ENCODE results near the gene UBE2O.
A peak's percentile ranks its signal among the peaks of the same experiment; 100 is the strongest.

UBE2O gene

DNA sequence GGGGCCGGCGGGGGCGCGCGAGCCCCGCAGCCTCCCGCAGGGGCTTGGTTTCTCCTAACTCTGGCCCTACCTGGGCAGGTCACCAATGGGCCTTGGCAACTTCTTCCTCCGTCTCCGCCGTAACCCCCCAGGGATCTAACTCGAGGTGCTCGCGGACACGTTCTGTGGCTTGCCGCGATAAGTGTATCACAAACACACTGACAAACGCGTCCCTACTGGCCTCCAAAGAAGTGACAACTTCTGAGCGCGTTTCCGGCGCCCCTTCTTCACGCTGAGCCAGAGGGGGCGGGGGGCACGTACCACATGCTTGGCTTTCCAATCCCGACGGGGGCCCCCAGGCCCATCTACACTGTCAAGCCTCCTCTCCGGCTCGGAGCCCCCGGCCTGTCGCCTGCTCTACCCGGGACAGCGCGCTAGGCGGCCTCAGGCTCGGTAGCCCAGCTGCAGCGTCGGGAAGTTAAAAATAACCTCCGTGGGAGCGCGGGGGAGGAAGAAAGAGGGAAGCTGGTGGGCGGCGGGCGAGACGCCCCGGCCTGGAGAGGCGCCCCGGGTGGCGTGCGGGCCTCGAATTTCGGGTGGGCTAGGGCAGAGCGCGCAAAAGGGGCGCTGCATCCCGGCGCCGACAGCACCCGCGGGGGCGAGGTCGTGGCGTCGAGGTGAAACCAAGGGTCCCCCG lies 69.3 kb downstream of the UBE2O start:
- Histone ChIP-seq H3K27me3 (ENCODE audit: control insufficient read depth, insufficient read depth, low read length) (peaks cover 37% of the 10 kb centered on the region), H3K4me1 (ENCODE audit: control insufficient read depth, insufficient read depth, low read length) (peaks cover 26% of the 10 kb centered on the region), H3K9ac (ENCODE audit: low read length) (peak overlapping the region; percentile 58), H3K4me3 (ENCODE audit: low read depth, low read length) (peak overlapping the region; percentile 72), H3K27ac (ENCODE audit: low read depth, low read length) (no peak overlapping the region), H3K9me3 (ENCODE audit: control insufficient read depth, insufficient read depth, low read depth, low read length) (no peaks in the 10 kb centered on the region), H3K36me3 (ENCODE audit: control insufficient read depth, insufficient read depth, low read length) (no peaks in the 10 kb centered on the region)

DNA sequence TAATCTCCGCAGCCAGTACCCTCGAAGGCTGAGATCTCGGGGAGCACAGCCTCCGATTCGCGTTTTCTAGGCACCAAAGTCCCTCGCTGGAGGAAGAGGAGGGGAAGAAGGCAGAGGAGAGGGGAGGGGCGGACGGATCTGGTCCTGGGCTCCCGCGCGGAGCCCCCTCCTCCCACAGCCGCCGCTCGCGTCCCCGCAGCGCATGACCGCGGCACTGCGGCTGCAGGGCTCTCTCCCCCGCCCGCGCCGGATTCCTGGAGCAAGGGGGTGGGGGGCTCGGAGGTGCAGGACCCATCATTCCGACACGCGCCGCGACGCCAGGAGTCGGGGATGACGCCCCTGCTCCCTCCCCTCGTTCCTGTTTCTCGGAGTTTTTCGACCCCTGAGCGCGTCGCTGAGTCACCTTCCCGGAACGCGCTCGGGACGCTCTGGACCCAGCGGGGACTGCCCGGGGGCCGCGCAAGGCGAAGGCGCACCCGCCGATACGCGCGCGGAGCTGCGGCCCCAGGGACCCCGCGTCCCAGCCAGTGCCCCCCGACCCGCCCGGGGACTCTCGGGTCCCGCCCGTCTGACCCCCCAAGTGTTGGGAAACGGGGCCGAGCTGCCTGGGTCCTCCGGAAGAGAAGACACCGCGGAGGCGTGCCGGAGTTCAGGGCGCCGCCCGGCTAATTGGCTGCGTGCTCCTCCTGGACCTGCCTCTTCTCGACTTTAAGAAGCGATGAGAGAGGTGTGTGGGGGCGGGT lies 70.0 kb downstream of the UBE2O start:
- H3K27ac ChIP-seq (ENCODE audit: low read depth, low read length): no peak overlapping the region

DNA sequence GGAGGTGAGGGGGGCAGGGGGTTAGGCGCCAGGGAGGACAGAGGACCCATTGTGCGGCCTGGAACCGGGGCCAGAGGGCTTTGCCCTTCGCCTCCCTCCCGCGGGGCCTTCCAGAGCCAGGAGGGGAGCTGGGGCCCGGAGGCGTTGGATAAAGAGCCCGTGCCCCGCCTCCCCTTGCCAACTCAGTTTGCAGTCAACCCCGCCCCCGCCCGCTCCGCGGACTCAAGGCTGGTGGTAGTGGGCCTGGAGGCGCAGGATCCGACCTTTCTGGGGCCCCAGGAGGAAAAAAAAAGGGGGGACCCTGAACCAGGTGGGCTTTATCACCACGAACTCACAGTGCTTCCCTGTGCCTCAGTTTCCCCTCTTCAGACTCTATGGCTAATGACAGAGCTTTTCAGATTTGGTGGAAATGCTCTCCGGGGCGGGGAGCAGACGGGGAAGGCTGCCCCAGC lies 70.6 kb downstream of the UBE2O start:
- Histone ChIP-seq H3K9me3 (ENCODE audit: control insufficient read depth, insufficient read depth, low read depth, low read length) (no peaks in the 10 kb centered on the region), H3K27ac (ENCODE audit: low read depth, low read length) (no peak overlapping the region), H3K9ac (ENCODE audit: low read length) (peak overlapping the region; percentile 67), H3K36me3 (ENCODE audit: control insufficient read depth, insufficient read depth, low read length) (no peaks in the 10 kb centered on the region), H3K4me1 (ENCODE audit: control insufficient read depth, insufficient read depth, low read length) (peaks cover 26% of the 10 kb centered on the region), H3K27me3 (ENCODE audit: control insufficient read depth, insufficient read depth, low read length) (peaks cover 37% of the 10 kb centered on the region), H3K4me3 (ENCODE audit: low read depth, low read length) (peak overlapping the region; percentile 72)

More for the DNA sequence above, 70.0 kb downstream of the UBE2O start:
- peaks cover 37% of the 10 kb centered on the region for H3K27me3 ChIP-seq (ENCODE audit: control insufficient read depth, insufficient read depth, low read length)
- H3K9ac ChIP-seq (ENCODE audit: low read length): peak overlapping the region; percentile 67
- peak overlapping the region; percentile 72 for H3K4me3 ChIP-seq (ENCODE audit: low read depth, low read length)
- H3K9me3 ChIP-seq (ENCODE audit: control insufficient read depth, insufficient read depth, low read depth, low read length): no peaks in the 10 kb centered on the region
- H3K36me3 ChIP-seq (ENCODE audit: control insufficient read depth, insufficient read depth, low read length): no peaks in the 10 kb centered on the region
- peaks cover 26% of the 10 kb centered on the region for H3K4me1 ChIP-seq (ENCODE audit: control insufficient read depth, insufficient read depth, low read length)

- H3K4me1 ChIP-seq (ENCODE audit: control insufficient read depth, insufficient read depth, low read length): peaks cover 26% of the 10 kb centered on the region
- H3K9me3 ChIP-seq (ENCODE audit: control insufficient read depth, insufficient read depth, low read depth, low read length): no peaks in the 10 kb centered on the region
- no peak overlapping the region for H3K9ac ChIP-seq (ENCODE audit: low read length)
- peak overlapping the region; percentile 72 for H3K4me3 ChIP-seq (ENCODE audit: low read depth, low read length)
- peaks cover 37% of the 10 kb centered on the region for H3K27me3 ChIP-seq (ENCODE audit: control insufficient read depth, insufficient read depth, low read length)
- H3K36me3 ChIP-seq (ENCODE audit: control insufficient read depth, insufficient read depth, low read length): no peaks in the 10 kb centered on the region
- H3K27ac ChIP-seq (ENCODE audit: low read depth, low read length): no peak overlapping the region
Measured at GRCh38 chr17:76381633-76382350, 71.2 kb downstream of the UBE2O start.

DNA sequence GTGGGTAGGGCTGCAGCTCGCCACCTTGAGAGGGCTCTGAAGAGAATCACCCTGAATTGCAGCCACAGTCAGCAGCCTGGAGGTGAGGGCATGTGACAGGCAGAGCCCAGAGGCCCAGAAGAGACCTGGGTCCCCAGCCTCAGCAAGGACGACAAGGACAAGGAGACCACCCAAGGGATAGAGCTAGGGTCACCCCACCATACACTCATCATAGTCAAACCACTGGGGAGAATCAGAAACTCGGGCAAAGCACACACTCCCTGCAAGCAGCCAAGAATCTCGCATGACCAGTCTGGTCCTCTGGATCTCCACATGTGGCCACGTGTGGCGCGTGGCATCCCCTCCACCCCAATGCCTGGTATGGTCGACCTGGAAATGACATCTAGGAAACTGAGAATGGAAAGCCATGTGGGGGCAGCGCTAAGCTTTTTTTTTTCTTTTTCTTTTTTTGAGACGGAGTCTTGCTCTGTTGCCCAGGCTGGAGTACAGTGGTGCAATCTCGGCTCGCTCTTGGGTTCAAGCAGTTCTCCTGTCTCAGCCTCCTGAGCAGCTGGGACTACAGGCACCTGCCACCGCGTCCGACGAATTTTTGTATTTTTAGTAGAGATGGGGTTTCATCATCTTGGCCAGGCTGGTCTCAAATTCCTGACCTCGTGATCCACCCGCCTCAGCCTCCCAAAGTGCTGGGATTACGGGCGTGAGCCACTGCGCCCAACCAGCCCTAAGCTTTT lies 73.1 kb downstream of the UBE2O start:
- Histone ChIP-seq H3K4me1 (ENCODE audit: control insufficient read depth, insufficient read depth, low read length) (peaks cover 16% of the 10 kb centered on the region; the same call in 1 of the 2 replicates), H3K27ac (ENCODE audit: low read depth, low read length) (no peak overlapping the region), H3K9ac (ENCODE audit: low read length) (no peak overlapping the region), H3K36me3 (ENCODE audit: control insufficient read depth, insufficient read depth, low read length) (no peaks in the 10 kb centered on the region), H3K27me3 (ENCODE audit: control insufficient read depth, insufficient read depth, low read length) (peaks cover 22% of the 10 kb centered on the region), H3K9me3 (ENCODE audit: control insufficient read depth, insufficient read depth, low read depth, low read length) (no peaks in the 10 kb centered on the region), H3K4me3 (ENCODE audit: low read depth, low read length) (no peak overlapping the region)

- Histone ChIP-seq H3K27ac (ENCODE audit: low read depth, low read length) (no peak overlapping the region), H3K9ac (ENCODE audit: low read length) (no peak overlapping the region), H3K27me3 (ENCODE audit: control insufficient read depth, insufficient read depth, low read length) (peaks cover 16% of the 10 kb centered on the region), H3K4me3 (ENCODE audit: low read depth, low read length) (no peak overlapping the region), H3K36me3 (ENCODE audit: control insufficient read depth, insufficient read depth, low read length) (no peaks in the 10 kb centered on the region), H3K4me1 (ENCODE audit: control insufficient read depth, insufficient read depth, low read length) (peaks cover 16% of the 10 kb centered on the region; the same call in 1 of the 2 replicates), H3K9me3 (ENCODE audit: control insufficient read depth, insufficient read depth, low read depth, low read length) (no peaks in the 10 kb centered on the region)
Measured at GRCh38 chr17:76379275-76379641, 73.7 kb downstream of the UBE2O start.

GRCh38 chr17:76378548-76379274 lies 74.2 kb downstream of the UBE2O start:
- Histone ChIP-seq H3K27me3 (ENCODE audit: control insufficient read depth, insufficient read depth, low read length) (peaks cover 11% of the 10 kb centered on the region), H3K27ac (ENCODE audit: low read depth, low read length) (no peak overlapping the region), H3K36me3 (ENCODE audit: control insufficient read depth, insufficient read depth, low read length) (no peaks in the 10 kb centered on the region), H3K9me3 (ENCODE audit: control insufficient read depth, insufficient read depth, low read depth, low read length) (no peaks in the 10 kb centered on the region), H3K4me3 (ENCODE audit: low read depth, low read length) (no peak overlapping the region), H3K9ac (ENCODE audit: low read length) (no peak overlapping the region), H3K4me1 (ENCODE audit: control insufficient read depth, insufficient read depth, low read length) (peaks cover 17% of the 10 kb centered on the region; the same call in 1 of the 2 replicates)

DNA sequence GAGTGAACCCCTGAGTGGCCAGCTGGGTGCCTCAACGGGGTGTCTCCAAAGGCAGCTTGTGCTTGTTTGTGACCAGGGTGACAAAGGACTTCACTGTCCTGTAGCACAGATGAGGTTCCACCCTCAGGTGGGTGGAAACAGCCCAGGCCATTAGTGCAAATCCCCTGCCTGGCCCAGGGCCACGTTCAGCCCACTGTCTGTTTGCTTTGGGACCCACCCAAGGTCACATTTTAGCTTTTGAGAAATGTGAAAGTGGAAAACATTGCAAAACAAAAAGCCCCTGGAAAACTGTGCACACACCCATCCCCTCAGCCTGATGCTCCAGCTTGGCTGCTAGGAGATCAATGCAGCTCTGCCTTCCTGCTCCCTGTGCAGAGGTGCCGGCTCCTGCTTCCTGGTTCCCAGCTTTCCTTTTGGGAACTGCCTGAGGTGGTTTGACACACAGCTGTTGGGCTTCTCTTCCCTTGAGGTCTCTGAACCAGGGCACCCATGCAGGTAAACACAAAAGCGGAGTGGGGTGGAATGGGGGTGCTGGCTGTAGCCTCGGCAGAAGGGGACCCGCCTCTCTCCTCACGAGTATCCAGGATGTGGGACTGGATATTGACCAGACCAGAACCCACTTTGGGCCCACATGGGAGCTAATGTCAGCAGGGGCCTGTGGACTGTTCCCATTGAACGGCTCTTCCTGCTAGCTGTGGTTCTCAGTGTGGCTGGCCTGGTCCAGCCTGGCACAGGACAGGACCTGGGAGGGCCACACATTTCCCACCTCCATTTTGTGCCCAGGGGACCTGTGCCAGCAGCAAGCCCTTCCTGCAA lies 76.4 kb downstream of the UBE2O start:
- H3K27ac ChIP-seq (ENCODE audit: low read depth, low read length): no peak overlapping the region
- H3K4me1 ChIP-seq (ENCODE audit: control insufficient read depth, insufficient read depth, low read length): peaks cover 13% of the 10 kb centered on the region; the same call in 1 of the 2 replicates
- H3K9ac ChIP-seq (ENCODE audit: low read length): no peak overlapping the region
- no peaks in the 10 kb centered on the region for H3K27me3 ChIP-seq (ENCODE audit: control insufficient read depth, insufficient read depth, low read length)
- H3K4me3 ChIP-seq (ENCODE audit: low read depth, low read length): no peak overlapping the region
- no peaks in the 10 kb centered on the region for H3K36me3 ChIP-seq (ENCODE audit: control insufficient read depth, insufficient read depth, low read length)
- no peaks in the 10 kb centered on the region for H3K9me3 ChIP-seq (ENCODE audit: control insufficient read depth, insufficient read depth, low read depth, low read length)

DNA sequence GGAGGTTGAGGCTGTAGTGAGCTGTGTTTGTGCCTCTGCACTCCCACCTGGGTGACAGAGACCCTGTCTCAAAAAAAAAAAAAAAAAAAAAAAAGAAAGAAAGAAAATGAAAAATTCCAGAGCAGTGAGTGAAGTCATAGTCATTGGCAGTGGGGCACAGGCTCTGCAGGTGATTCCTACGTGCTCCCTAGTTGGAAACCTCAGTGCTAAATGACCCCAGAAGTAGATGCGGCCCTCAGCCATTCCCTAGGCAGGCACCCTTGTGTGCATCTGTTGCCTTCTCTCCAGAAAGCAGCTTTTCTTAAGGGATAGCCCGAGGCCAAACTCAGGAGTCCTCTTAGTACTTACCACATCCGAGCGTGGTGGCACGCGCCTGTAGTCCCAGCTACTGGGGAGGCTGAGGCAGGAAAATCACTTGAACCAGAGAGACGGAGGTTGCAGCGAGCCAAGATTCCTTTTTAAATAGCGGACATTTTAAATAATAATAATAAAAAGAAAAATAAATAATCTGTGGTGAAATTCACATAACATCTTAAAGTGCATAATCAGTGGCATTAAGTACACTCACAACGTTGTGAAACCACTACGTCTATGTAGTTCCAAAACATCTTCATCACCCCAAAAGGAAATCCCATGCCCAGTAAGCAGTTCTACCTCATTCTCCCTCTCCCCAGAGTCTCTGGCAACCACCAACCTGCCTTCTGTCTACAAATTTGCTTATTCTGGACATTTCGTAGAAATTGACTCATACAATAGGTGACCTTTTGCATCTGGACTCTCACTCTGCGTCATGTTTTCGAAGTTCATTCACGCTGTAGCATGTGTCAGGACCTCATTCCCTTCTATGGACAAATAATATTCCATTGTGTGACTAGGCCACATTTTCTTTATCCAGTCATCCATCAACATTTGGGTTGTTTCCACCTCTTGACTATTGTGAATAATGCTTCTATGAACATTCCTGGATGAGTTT lies 81.0 kb downstream of the UBE2O start:
- Histone ChIP-seq H3K4me3 (ENCODE audit: low read depth, low read length) (no peak overlapping the region), H3K9me3 (ENCODE audit: control insufficient read depth, insufficient read depth, low read depth, low read length) (no peaks in the 10 kb centered on the region), H3K27ac (ENCODE audit: low read depth, low read length) (no peak overlapping the region), H3K27me3 (ENCODE audit: control insufficient read depth, insufficient read depth, low read length) (no peaks in the 10 kb centered on the region), H3K36me3 (ENCODE audit: control insufficient read depth, insufficient read depth, low read length) (no peaks in the 10 kb centered on the region), H3K9ac (ENCODE audit: low read length) (no peak overlapping the region), H3K4me1 (ENCODE audit: control insufficient read depth, insufficient read depth, low read length) (peaks cover 4% of the 10 kb centered on the region; the same call in 1 of the 2 replicates)
